Stimulated activated CD8-positive, alpha-beta memory T cell treated with anti-CD3 and anti-CD28 coated beads, Interleukin-15, amount 100 ng/mL, for 1 hour (primary cell): ENCODE data around the gene RPLP2.

Experiments used
- DNase-seq: peaks from one replicate; pipeline ENCODE4 v3.0.0-alpha.2; 2020; ENCODE audit warnings: low read depth

Gene RPLP2

DNA sequence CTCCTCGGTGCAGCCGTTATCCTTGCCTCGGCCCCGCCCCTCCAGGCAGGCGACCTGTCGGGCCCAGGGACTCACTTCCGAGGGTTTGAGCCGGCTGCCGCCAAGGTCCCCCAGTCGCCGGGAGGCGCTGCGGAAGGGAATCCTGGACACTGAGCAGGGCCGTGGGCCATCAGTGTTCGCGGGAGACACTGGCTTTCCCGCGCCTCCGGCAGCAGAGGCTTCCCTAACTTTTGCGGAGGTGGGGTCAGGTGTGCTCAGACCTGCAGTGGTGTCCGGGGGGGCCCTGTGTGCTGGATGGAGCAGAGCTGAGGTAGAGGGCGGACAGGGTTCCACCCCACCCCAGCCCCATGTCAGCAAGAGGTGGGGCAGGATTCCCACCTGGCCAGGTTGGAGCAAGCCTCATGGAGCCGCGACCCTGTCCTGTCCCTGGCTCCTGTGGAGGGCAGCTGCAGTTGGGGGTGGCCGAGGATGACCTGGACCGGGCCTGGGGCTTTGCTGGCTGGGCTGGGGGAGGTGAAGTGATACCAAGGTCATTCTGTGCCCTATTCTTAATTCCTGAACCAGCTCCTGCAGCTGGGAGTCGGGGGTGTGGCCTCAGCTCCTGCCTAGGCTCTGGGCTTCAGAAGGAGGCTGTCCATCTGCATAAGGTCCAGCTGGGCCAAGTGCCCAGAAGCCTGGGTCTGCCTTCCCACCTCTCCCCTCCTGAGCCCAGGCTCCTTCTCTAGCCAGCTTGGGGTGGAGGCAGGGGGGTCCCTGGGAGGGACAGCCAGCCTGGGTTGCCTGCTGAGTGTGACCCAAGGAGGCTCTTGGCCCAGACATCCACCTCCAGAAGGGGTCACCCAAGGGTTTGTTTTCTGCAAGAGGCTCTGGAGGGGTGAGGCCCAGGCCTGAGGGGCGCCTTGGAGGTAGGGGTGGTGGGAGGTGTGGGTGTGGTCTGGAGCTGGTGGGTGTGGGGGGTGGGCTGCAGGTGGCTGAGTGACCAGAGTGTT is 41.3 kb downstream of the RPLP2 start:
- no peak for DNase-seq

DNA sequence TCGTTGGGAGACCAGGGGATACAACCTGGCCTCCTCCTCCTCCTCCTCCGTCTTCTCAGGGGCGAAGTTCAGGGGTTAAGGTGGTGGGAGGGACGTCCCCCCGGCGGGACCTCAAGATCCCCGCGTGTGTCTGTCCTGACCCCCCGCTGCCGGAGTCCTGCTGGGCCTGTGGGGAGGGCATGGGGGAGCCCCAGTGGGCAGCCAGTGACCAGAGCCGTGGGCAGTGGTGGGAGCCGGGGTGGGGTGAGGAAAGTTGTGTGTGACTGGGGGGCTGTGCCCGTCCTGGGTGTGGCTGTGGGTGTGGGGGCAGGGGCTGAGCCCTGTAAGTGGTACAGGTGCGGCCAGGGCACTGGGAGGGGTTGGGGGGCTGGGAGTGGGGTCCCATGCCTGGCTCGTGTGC is 43.0 kb downstream of the RPLP2 start:
- no peak for DNase-seq

DNA sequence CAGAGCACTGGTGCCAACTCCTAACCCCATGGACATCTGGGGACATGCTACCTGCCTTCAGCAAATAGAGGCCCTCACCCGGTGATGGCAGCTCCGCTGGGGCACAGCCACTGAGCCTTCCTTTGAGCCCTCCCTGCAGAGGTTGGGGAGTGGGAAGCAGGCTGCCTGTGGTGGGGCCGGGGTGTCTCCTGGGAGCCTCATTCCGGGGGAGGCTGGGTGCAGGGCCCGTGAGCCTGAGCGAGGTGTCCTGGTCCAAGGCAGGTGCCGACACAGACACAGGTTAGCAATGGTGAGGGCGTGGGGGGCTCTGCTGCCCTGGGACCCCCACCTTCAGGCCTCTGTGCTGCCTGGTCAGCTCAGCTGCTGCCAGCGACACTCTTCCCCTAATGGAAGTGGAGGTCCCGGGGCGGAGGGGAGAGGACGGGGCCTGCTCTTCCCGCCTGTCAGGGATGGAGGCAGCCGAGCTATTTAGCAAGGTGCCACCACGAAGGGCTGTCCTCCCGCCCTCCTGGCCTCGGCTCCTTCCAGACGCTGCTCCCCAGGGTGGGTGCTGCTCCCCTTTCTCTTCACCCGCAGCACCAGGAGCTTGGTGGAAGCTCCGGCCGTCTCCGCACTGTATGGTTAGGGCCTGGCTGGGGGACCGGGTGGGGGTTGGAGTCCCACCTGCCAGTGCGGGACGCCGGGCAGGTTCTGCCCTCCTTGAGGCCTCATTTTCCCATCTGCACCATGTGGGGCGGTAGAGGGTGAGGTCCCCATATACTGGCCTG is 44.1 kb downstream of the RPLP2 start:
- DNase-seq: no peak

DNA sequence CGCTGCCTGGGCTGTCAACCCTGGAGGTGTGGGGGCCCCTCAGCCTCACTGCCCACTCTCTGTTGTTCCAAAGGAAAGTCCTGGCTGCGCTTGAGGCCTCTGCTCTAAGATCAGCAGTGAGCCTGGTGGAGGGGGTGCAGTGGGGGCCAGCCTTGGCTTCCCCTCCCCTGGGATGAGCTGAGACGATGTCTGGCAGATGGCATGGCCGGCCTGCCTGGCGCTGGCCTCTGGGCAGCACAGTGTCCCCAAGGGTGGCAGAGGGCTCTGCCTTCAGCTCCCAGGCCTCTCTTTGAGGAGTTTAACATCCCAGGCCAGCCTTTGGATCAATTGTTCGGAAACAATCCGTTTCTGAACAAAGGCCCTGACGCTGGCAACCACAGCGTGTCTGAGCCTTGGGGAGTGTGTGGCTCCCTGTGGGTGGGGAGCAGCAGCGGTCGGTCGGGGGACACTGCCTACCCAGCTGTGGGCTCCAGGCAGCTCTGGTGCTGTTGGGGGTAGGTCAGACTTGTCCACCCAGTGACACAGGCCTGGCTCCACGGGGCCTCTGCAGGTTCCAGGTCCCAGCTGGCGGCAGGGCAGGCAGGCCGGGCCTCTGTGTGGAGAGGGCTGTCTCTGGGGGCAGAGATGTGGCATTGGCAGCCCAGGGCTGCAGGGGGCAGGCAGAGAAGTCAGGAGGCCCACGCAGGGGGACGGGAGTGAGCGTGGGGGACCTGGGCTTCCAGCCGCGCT is 45.0 kb downstream of the RPLP2 start:
- no peak for DNase-seq

DNA sequence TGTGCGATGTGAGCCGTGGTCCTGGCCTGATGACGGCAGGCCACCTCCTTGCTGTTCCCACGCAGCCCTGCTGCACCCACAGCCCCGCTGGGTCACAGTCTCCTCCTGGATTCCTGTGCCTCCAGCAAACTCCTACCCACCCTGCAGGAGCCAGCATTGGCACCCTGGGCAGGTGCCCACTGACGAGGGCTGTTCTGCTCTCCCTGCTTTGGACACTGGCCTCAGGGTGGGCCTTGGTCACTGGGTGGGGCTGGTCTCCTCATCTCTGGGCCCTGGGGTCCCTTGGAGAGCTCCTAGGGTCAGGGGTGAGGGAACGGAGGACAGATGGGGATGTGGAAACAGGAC is 45.5 kb downstream of the RPLP2 start:
- DNase-seq: no peak

DNA sequence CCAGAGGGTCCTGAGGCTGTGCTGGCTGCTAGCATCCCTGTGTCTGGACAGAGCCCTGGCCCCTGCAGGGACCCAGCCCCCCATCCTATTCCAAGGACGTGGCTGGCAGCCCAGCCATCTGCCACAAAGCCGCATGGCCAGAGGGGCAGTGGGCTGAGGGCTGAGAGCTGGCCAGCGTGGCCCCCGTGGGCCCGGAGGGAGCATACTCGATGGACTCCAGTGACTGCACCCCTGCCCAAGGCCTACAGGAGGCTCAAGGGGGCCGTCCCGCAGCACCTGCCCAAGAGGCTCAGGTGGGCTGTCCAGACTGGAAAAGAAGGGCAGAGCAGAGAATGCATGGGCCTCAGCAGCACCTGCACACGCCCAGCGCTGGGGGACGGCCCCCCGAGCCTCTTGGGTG is 46.0 kb downstream of the RPLP2 start:
- DNase-seq: no peak

DNA sequence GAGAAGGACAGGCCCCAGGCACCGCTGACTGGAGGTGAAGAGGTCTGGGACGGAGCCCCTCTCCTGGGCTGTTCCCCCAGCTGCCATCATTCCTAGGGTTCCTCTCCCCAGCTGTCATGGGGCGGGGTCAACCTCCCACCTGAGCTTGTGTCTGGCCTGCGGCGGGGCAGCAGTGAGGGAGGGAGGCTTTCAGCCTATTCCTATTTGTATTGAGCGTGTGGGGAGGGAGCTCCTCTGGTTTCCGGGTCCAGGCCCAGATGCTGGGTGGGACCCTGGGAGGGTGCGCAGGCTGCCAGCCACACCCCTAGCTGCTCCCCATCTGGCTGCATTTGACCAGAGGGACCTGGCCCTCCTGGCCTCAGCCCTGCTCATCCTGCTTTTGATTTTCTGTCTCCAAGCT is 46.6 kb downstream of the RPLP2 start:
- no peak for DNase-seq

DNA sequence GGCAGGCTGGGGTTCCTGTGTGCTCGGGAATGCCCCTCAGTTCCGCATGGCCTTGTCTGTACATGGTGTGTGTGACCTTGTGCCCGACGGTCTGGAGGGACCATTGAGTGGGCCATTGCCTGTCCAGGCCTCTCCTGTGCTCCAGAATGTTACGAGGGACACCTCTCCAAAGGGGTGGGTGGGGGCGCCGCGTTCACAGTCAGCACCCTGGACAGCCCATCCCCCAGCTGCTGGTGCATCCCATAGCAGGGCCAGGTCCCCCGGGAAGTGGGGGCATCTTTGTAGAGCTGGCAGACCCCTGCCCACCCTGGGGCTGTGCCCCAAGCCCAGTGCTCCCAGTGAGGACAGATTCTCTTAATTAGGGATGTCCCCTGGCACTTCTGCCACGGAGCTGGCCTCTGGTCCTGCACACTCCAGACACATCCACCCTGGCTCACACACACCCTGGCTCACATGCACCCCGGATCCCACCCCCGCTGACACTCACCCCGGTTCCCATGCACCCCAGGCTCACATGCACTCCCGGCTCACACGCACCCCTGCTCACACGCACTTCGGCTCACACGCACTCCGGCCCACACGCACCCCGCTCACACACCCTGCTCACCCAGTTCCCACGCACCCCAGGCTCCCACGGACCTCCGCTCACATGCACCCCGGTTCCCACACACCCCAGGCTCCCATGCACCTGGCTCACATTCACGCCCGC is 48.4 kb downstream of the RPLP2 start:
- DNase-seq: no peak

DNA sequence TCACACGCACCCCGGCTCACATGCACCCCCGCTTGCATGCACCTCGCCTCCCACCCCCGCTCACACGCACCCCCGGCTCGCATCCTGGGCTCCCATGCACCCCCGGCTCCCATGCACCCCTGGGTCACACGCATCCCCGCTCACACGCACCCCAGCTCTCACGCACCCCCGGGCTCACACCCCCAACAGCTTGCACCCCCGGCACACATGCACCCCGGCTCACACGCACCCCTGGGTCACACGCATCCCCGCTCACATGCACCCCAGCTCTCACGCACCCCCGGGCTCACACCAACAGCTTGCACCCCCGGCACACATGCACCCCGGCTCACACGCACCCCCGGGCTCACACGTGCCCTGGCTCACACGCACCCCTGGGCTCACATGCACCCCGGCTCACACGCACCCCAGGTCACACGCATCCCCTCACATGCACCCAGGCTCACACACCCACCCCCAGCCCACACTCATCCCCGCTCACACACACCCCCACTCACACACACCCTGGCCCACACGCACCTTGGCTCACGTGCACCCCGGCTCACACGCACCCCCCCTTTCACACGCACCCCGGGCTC is 49.1 kb downstream of the RPLP2 start:
- DNase-seq: no peak

DNA sequence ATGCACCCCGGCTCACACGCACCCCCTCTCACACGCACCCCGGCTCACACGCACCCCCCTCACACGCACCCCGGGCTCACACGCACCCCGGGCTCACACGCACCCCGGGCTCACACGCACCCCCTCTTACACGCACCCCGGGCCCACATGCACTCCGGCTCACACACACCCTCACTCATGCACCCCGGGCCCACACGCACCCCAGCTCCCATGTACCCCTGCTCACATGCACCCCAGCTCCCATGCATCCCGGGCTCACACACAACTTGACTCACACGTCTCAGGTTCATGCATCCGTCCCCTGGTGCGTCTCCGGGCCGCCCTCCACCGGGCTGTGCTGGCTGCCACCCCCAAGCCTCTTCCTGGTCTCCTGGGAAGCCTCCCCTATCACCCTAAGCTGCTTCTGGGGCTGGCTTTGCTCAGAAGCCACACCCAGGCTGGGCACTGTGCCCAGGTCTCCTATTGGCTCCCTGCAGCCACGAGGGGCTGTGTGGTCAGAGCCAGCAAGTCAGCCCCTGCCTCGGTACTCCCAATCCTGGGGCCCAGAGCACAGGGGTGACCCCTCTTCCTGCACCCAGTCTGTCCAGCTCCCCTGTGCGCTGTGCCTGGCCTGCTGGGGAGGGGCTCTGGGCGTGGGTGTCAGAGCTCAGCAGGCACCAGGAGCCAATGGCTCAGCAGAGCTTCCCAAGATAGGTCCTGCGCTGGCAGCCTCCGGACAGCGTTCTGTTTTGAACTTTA is 49.8 kb downstream of the RPLP2 start:
- DNase-seq: no peak

DNA sequence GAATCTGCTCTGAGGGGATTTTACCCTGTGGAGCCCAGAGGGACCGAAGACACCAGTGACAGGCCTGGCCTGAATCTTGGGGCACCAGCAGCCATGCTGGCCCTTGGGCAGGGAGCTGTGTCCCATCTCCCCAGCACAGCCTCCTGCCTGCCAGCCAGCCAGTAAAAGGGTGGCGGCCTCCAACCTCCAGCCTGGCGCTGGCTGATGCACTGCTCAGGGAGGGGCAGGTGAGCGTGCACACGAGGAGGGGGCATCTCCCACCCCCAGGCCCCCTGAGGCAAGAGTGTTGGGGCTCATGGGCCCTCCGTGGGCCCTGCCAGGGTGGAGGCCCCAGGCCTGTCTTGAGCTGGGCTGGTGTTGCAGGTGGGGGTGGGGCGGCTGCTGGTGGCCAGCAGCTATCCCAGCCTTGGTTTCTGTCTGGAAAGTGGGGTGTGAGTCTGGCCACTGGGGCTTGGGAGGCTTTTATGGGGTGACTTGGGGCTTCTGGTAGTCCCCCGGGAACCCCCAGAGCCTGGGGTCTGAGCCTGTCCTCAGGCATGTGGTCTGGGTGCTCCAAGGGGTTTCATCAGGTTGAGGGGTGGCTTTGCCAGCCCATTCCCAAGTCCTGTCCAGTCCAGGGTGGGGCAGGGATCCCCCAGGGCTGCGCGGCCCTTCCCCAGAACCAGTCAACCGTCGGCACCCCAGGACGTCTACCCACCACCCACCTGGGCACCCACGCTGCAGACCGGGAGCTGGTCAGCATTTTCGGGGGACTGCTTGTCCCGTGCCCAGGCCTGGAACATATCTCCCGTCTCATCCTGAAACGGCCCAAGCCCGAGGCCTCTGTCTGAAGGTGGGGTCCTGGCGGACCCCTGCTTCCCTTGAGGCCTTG is 50.7 kb downstream of the RPLP2 start:
- no peak for DNase-seq

DNA sequence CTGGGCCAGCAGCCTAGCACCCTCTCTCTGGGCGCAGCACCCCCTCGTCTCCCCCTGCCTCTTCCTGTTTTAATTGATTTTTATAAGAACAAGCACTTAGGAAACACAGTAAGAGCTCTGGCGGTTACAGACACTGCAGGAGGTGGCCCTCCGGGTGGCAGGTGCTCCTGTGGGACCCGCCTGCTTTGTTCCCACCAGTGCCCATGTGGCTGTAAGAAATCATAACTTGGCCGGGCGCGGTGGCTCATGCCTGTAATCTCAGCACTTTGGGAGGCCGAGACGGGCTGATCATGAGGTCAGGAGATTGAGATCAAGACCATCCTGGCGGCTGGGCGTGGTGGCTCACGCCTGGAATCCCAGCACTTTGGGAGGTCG is 51.3 kb downstream of the RPLP2 start:
- no peak for DNase-seq

DNA sequence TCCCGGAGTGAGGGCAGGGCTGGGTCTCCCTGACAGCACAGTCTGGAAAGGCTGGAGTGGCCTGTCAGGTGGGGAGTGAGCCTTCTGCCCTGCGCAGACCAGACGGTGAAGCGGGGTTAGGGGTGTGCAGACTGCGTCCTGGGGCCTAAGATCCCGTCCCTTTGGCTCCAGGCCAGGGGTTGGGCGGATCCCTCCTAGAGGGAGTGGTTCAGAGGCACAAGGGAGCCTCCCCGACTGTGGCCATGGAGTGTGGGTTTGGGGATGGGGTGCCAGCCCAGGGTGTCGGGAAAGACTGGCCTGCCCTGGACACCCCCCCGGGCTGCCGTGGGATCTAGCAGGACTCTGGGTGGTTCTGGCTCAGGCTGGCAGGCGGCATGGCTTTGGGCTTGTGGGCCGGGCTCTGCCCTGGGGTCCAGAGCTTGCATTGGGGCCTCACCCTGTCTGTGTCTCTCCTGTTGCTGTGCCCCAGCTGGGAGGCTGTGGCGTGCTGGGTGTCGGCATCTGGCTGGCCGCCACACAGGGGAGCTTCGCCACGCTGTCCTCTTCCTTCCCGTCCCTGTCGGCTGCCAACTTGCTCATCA is 52.4 kb downstream of the RPLP2 start:
- no peak for DNase-seq
